ENCODE results near the gene TTC1.
"Not testable (repeated sequence)": the region's sequence is repeated elsewhere in the genome, so short reads cannot be mapped to it uniquely, and the experiment has no call there.

The TTC1 gene

DNA sequence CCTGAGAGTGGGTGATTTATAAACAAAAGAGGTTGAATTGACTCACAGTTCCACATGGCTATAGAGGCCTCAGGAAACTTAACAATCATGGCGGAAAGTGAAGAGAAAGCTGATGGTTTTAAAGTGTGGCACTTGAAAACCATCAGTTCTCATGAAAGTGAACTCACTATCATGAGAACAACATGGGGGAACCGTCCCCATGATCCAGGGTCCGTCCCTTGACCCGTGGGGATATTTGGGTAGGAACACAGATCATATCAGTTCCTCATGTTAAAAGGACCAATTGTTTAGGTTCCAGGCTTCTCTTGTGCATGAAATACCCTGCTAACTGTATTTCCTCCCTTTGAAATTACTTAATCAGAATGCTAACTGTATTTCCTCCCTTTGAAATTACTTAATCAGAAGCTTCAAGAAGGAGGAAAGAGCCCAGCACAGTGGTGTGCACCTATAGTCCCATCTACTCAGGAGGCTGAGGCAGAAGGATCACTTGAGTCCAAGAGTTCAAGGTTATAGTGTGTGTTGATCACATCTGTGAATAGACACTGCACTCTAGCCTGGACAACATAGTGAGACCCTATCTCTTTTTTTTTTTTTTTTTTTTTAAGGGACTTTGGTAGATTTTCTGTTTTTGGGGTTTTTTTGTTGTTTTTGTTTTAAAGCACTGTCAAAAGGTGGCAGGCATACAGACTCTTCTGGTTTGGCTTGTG, 24.8 kb downstream of the TTC1 start:
- Histone ChIP-seq H3K27ac (no peak overlapping the region), H3K4me3 (no peak overlapping the region)

DNA sequence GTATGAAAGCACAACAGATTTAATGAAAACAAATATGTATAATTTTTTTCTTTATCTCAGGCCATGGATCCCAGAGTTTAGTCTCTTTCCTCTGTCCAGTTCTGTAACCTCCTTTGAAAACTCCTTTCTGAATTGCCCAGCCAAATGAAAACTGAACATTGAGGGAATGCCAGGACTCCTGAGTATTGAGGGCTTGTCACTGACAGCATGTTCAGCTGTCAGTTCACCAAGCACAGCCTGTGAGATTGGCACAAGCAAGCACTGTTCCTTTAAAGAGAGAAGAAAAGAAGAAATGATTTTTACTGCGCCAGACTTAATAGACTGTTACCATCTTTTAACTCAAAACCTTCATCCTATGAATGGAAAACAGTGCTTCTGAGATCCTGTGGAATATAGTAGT, 27.3 kb downstream of the TTC1 start:
- H3K27ac ChIP-seq = no peak overlapping the region
- no peak overlapping the region for H3K4me3 ChIP-seq

GRCh38 chr5:160036884-160037283, 27.9 kb downstream of the TTC1 start:
- H3K4me3 ChIP-seq = no peak overlapping the region
- H3K27ac ChIP-seq = no peak overlapping the region

DNA sequence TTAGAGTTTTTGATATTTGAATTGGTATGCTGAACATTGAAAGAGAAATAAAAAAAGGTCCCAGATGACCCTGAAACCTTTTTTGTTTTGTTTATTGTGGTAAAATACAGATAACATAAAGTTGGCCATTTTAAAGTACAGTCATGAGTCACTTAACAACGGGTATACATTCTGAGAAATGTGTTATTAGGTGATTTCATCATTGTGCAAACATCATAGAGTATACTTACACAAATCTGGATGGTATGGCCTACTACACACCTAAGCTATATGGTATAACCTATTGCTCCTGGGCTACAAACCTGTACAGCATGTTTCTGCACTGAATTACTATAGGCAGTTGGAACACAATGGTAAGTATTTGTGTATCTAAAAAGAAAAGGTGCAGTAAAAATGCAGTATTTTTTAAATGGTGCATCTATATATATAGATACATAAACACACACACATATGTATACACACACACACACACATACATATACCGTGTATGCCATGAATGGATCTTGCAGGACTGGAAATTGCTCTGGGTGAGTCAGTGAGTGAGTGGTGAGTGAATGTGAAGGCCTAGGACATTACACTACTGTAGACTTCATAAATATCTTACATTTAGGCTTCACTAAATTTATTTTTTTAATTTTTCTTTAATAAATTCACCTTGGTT, 31.0 kb downstream of the TTC1 start:
- no peak overlapping the region for H3K4me3 ChIP-seq
- H3K27ac ChIP-seq = no peak overlapping the region

DNA sequence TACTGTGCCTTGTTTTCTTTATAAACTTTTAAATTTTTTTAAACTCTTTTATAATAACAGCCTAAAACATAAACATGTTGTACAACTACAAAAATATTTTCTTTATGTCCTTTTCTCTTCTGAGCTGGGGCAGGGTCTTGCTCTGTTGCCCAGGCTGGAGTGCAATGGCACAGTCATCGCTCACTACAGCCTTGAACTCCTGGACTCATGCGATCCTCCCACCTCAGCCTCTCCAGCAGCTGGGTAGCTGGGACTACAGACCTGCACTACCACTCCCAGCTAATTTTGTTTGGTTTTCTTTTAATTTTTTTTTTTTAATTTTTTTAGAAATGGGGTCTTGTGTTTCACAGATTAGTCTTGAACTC, 31.5 kb downstream of the TTC1 start:
- Histone ChIP-seq H3K27ac (no peak overlapping the region), H3K4me3 (no peak overlapping the region)

GRCh38 chr5:160042671-160043070, 33.7 kb downstream of the TTC1 start:
- H3K4me3 ChIP-seq = no peak overlapping the region
- H3K27ac ChIP-seq = no peak overlapping the region

DNA sequence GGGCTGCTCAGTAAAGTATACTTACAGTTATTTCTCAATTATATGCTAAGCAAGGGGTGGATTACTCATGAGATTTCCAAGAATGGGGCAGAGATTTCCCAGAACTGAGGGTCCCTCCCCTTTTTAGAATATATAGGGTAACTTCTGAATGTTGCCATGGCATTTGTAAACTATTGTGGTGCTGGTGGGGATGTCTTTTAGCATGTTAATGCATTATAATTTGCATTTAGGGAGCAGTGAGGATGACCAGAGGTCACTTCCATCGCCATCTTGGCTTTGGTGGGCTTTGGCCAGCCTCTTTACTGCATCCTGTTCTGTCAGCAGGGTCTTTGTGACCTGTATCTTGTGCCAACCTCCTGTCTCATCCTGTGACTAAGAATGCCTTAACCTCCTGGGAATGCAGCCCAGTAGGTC, 35.5 kb downstream of the TTC1 start:
- H3K27ac ChIP-seq = peak overlapping the region in 1 of 21 experiments; percentile 39
- H3K4me3 ChIP-seq = no peak overlapping the region

DNA sequence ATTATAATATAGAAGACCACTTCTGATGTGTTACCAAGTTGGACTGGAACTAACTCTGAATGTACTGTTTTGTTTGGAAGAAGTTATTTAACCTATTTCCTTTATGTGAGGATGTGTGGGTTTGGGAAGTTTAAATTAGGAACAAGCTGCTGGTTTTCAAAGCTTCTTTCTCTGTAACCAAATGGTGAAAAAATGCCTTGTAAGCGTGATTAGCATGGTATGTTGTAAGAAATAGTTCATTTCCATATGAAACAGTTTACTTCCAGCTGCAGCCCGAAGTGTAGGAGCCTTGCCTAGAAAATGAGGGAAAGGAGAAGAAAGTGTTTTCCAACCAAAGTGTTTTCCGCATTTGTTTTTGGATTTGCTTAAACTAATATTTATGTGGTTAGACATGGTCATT, 36.0 kb downstream of the TTC1 start:
- Histone ChIP-seq H3K4me3 (no peak overlapping the region), H3K27ac (peak overlapping the region in 1 of 21 experiments; percentile 39)

GRCh38 chr5:160047423-160047822, 38.5 kb downstream of the TTC1 start:
- no peak overlapping the region for H3K4me3 ChIP-seq
- peak overlapping the region in 3 of 21 experiments; percentile 18 to 52 (median 20) for H3K27ac ChIP-seq

DNA sequence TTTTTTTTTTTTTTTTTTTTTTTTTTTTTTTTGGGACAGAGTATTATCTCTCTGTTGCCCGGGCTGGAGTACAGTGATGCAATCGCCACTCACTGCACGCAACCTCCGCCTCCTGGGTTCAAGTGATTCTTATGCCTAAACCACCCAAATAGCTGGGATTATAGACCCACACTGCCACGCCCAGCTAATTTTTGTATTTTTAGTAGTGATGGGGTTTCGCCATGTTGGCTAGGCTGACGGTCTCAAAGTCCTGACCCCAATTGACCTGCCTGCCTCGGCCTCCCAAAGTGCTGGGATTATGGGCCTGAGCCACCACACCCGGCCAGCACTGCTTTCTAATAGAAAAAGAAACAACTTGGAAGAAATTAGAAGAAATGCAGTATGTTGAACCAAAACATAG, 39.2 kb downstream of the TTC1 start:
- Histone ChIP-seq H3K27ac (no peak overlapping the region), H3K4me3 (no peak overlapping the region)

DNA sequence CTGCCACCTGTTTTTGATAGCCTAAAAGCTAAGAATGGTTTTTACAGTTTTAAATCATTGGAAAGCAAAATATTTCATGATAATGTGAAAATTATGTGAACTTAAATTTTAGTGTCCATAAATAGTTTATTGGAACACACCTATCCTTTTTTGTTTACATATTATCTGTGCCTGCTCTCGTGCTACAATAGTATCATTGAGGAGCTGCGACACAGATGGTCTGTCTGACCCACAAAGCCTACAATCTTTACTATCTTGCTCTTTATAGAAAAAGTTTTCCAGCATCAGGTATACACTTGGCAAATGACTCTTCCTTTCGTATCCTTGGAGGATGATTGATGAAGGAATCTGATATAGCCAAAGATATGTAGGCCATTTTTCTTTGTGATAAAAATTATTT, 40.2 kb downstream of the TTC1 start:
- Histone ChIP-seq H3K27ac (peak overlapping the region in 1 of 21 experiments; percentile 12), H3K4me3 (no peak overlapping the region)

- H3K4me3 ChIP-seq = no peak overlapping the region
- H3K27ac ChIP-seq = no peak overlapping the region
Measured at GRCh38 chr5:160054047-160054446, 45.1 kb downstream of the TTC1 start.

DNA sequence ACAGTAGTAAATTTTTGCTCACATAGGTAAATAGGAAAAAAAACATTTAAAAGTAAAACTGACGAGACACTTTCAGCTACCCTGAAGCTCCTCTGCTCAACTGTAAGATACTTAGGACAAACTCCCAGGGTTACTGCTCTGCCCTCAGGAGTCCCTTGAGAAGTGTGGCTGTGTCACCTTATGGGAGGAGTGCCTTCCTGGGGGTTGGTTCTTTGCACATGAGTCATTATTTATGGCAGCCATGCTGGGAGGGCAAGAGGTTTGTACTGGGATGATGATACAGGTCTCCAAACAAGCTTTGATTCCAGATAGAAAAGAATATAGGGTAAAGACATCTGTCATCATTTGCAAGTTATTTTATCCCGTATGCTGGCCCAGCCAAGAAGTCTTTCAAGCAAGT, 45.9 kb downstream of the TTC1 start:
- Histone ChIP-seq H3K4me3 (no peak overlapping the region), H3K27ac (no peak overlapping the region)

DNA sequence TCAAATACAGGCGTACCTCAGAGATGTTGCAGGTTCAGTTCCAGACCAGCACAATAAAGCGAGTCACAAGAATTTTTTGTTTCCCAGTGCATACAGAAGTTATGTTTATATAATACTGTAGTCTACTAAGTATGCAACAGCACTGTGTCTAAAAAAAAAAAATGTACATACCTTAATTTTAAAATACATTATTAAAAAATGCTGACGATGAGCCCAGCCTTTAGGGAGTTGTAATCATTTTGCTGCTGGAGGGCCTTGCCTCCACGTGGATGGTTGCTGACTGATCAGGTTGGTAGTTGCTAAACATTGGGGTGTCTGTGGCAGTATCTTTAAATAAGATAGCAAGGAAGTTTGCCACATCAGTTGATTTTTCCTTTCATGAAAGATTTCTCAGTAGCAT, 48.3 kb downstream of the TTC1 start:
- H3K4me3 ChIP-seq = no peak overlapping the region
- no peak overlapping the region for H3K27ac ChIP-seq

DNA sequence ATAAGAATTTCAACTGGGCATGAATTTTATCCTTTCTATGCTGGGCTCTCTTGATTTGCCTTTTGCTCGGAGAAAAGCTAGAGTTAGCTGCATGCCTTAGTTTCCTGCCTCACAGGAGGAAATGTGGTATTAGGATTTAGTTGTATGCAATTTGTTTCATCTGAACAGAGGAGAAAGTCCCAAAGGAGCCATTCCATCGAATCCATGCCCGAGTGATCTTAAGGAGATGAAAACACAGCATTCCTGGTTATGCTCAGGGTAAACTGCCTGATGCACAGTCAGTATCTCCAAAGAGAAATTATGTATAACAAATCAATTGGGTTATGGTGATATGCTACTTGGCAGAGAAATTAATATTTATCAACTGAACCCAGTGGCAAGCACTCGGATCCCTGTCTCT, 51.1 kb downstream of the TTC1 start:
- Histone ChIP-seq H3K4me3 (no peak overlapping the region), H3K27ac (no peak overlapping the region)

GRCh38 chr5:160061770-160062169, 52.8 kb downstream of the TTC1 start:
- Histone ChIP-seq H3K27ac (peak overlapping the region in 1 of 21 experiments; percentile 17), H3K4me3 (no peak overlapping the region)

DNA sequence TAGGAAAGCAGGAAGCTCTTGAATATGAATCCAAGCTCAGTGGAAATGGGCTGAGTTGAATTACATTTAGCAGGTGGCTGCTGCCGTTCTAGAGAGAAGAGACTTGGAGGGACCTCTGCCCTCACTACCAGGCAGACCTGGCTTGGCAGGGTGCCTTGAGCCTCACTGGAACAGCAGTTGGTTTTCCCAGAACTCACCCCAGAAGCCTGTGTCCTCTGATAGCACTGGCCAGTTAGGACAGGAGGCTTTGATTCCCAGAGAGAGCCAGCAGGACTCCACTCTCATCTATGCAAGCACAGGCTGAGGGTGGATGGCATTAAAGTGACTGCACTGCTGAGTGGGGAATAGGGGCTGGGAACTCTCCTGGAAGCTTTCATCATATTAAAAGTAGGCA, 55.5 kb downstream of the TTC1 start:
- Histone ChIP-seq H3K27ac (peak overlapping the region in 20 of 21 experiments; percentile 17 to 85 (median 70)), H3K4me3 (no peak overlapping the region)

GRCh38 chr5:160064995-160065614, 56.2 kb downstream of the TTC1 start:
- H3K27ac ChIP-seq = peak overlapping the region in 19 of 21 experiments; percentile 42 to 85 (median 71)
- no peak overlapping the region for H3K4me3 ChIP-seq

- H3K27ac ChIP-seq, H3K4me3 ChIP-seq: not testable (repeated sequence)
Measured at GRCh38 chr5:160069120-160069519, 60.2 kb downstream of the TTC1 start.

GRCh38 chr5:160071516-160071915, 62.6 kb downstream of the TTC1 start:
- Histone ChIP-seq H3K4me3 (no peak overlapping the region), H3K27ac (peak overlapping the region in 1 of 21 experiments; percentile 21)

DNA sequence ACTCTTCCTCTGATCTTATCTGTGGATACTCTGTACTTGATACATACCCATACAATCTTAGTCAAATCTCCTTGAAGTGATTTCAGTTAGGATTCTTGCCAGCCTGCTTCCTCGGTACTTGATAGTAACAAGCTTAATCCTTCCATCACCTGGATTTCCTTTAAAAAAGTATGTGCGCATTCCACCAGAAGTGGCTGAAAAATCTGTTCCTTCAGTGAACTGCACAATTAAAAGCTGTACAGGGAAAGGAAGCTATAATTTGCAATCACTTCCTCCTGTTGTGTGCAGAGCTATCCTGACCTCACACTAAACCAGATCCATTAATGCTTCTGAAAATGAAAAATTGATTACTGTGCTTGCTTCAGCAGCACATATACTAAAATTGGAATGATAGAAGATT, 63.0 kb downstream of the TTC1 start:
- Histone ChIP-seq H3K27ac (peak overlapping the region in 1 of 21 experiments; percentile 21), H3K4me3 (no peak overlapping the region)
